Keratinocyte (primary cell): ENCODE results near the gene BRD7. TPM values are rescaled to one million over a fixed set of nuclear protein-coding genes. Genes with fewer than 3 reads are reported as not detected.

Experiments used
- DNase-seq: peaks from one replicate; pipeline ENCODE4 v3.0.0-alpha.2; 2011; ENCODE audit warnings: low read depth, missing footprints, low spot score
- FAIRE-seq: peaks from 2 replicates; lab custom pipeline; 2011; peaks lifted over from hg19 to GRCh38; lab: Jason Lieb, UNC
- H2AFZ ChIP-seq: 2 replicates; pipeline ENCODE4 v1.6.0; 2012; ENCODE audit warnings: low read length, control low read depth, inconsistent platforms; ENCODE audit not compliant: control insufficient read depth
- H3K27ac ChIP-seq: 2 replicates; pipeline ENCODE4 v1.5.1; 2011; ENCODE audit warnings: low read length; ENCODE audit not compliant: control insufficient read depth, insufficient read depth
- H3K27me3 ChIP-seq: 3 replicates; pipeline ENCODE4 v1.6.0; 2011; ENCODE audit warnings: low read length; ENCODE audit not compliant: control insufficient read depth, insufficient read depth; ENCODE audit errors: extremely low read depth
- H3K36me3 ChIP-seq, 2 experiments: 2 replicates in 1 of 2; 3 replicates in 1 of 2; pipeline ENCODE4 v1.5.1; 2011; ENCODE audit warnings: low read length in 2 of 2, mild to moderate bottlenecking in 1 of 2; ENCODE audit not compliant: control insufficient read depth in 2 of 2, insufficient read depth in 2 of 2; ENCODE audit errors: extremely low read depth in 1 of 2
- H3K4me1 ChIP-seq: 3 replicates; pipeline ENCODE4 v1.5.1; 2011; ENCODE audit warnings: low read length; ENCODE audit not compliant: control insufficient read depth, insufficient read depth; ENCODE audit errors: extremely low read depth
- H3K4me2 ChIP-seq: 3 replicates; pipeline ENCODE4 v1.6.0; 2011; ENCODE audit warnings: low read depth, low read length; ENCODE audit not compliant: control insufficient read depth, insufficient read depth; ENCODE audit errors: extremely low read depth
- H3K4me3 ChIP-seq, 3 experiments: fragments of 200-600 bp in 1 of 3; sonication (generic) in 1 of 3; 2 replicates in 2 of 3; 3 replicates in 1 of 3; pipeline ENCODE4 v1.5.1; 2011 to 2016; ENCODE audit warnings: low read length in 3 of 3, mild to moderate bottlenecking in 3 of 3, control low read depth in 2 of 3, inconsistent platforms in 1 of 3, low read depth in 1 of 3, mixed read lengths in 1 of 3, mixed run types in 1 of 3, moderate library complexity in 1 of 3; ENCODE audit not compliant: control insufficient read depth in 2 of 3, insufficient read depth in 2 of 3; ENCODE audit errors: extremely low read depth in 1 of 3
- H3K79me2 ChIP-seq: 2 replicates; pipeline ENCODE4 v1.6.0; 2012; ENCODE audit warnings: low read length; ENCODE audit not compliant: control insufficient read depth, insufficient read depth
- H3K9ac ChIP-seq: 3 replicates; pipeline ENCODE4 v1.6.0; 2011; ENCODE audit warnings: low read length; ENCODE audit not compliant: control insufficient read depth, insufficient read depth; ENCODE audit errors: extremely low read depth
- H3K9me1 ChIP-seq: 3 replicates; pipeline ENCODE4 v1.6.0; 2011; ENCODE audit warnings: low read length; ENCODE audit not compliant: control insufficient read depth, insufficient read depth; ENCODE audit errors: extremely low read depth
- H3K9me3 ChIP-seq: 2 replicates; pipeline ENCODE4 v1.5.1; 2012; ENCODE audit warnings: low read depth, low read length; ENCODE audit not compliant: control insufficient read depth
- H4K20me1 ChIP-seq: 3 replicates; pipeline ENCODE4 v1.6.0; 2011; ENCODE audit warnings: low read length; ENCODE audit not compliant: control insufficient read depth, insufficient read depth; ENCODE audit errors: extremely low read depth
- CTCF ChIP-seq, 3 experiments: IDR thresholded peaks in 1 of 3; conservative IDR thresholded peaks in 1 of 3; optimal IDR thresholded peaks in 1 of 3; 2 replicates in 2 of 3; 3 replicates in 1 of 3; pipeline versions ENCODE3 to v1.5.1; 2011; ENCODE audit warnings: low read length in 3 of 3, mild to moderate bottlenecking in 3 of 3, moderate library complexity in 2 of 3, control low read depth in 1 of 3, inconsistent platforms in 1 of 3; ENCODE audit not compliant: insufficient read depth in 2 of 3; ENCODE audit errors: extremely low read depth in 1 of 3
- EZH2 ChIP-seq: IDR thresholded peaks from one replicate; pipeline ENCODE4 v1.6.1; 2012; ENCODE audit warnings: inconsistent platforms, mild to moderate bottlenecking, low read length, moderate library complexity
- dilution Hi-C: fragments of 300-500 bp; cut with MboI; formaldehyde crosslinking; loops from one replicate; pipeline ENCODE4 v1.7.0; 2020; ENCODE audit warnings: low sequenced_read_pairs; ENCODE audit not compliant: extremely low pct_ligation_motif_present
- polyA plus RNA-seq, 5 experiments: library from polyadenylated mRNA; depleted of rRNA in 3 of 5; stranded (reverse) in 3 of 5; stranded (forward) in 1 of 5; unstranded in 1 of 5; fragments of >200 nt; gene quantifications; 1 replicate in 1 of 5; 2 replicates in 3 of 5; 3 replicates in 1 of 5; pipeline versions ENCODE4 v1.2.1 to v1.2.3, GENCODE V29; 2011 to 2012; ENCODE audit warnings: missing spikeins in 2 of 5, low read depth in 1 of 5, low replicate concordance in 1 of 5

BRD7 gene
- polyA plus RNA-seq, 1 donor (not counting 4 experiments of a cell fraction or from before 2014, with no cell fraction given): 66.6 TPM

DNA sequence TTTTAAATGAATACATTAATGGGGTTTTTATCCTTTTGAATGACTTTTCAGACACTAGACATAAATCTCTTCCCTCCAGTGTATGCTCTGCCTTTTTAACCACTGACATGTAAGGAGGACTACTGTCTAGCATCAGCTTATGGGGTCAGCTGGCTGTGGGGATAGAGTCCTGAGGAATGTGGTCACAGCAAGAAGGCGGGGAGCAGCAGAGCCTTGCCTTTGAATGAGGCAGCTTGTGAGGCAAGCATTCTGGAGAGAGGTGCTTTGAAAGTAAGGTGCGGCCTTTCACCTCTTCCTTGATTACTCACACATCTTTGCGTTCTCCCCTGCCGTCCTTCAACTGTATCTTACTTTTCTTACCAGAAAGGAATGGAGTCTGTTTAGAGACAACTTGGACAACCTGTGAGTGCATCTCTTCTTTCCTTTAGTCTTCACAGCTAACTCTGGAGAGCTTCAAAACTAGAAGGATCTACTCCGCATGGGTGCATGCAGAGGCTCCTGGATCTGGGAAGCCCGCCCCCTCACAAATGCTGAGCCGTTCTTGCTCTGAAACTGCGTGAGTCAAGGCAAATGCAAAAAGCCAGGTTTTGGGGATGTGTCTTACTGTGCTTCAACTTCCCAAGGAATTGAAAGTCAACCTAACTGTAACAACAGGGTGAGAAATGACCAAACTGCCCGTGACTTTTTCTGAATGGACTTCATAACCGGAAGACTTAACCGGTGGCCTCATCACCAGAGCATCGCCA lies 52.5 kb downstream of the BRD7 start:
- DNase-seq: no peak
- no peak overlapping the region for H2AFZ ChIP-seq
- dilution Hi-C loops: no loop called here
- no peak overlapping the region for H3K4me3 ChIP-seq
- no peaks in the 10 kb centered on the region for H3K9me3 ChIP-seq
- no peak overlapping the region for H3K9ac ChIP-seq
- TF ChIP-seq EZH2: no peak
- no peak for TF ChIP-seq CTCF (optimal IDR thresholded peaks at IDR 0.05 in 1 of 3, IDR thresholded peaks at IDR 0.05 in 1 of 3, conservative IDR thresholded peaks at IDR 0.05 in 1 of 3; ENCODE audit: extremely low read depth in 1 of 3, insufficient read depth in 2 of 3, low read length in 3 of 3)
- H3K4me2 ChIP-seq: no peak overlapping the region
- H3K4me1 ChIP-seq: no peaks in the 10 kb centered on the region
- H3K9me1 ChIP-seq: peaks cover 2% of the 10 kb centered on the region
- H3K79me2 ChIP-seq: no peaks in the 10 kb centered on the region
- peaks cover 35 to 36% of the 10 kb centered on the region in 2 experiments for H3K36me3 ChIP-seq
- no peaks in the 10 kb centered on the region for H3K27me3 ChIP-seq
- H4K20me1 ChIP-seq: no peaks in the 10 kb centered on the region
- no peak for FAIRE-seq
- no peak overlapping the region for H3K27ac ChIP-seq

GRCh38 chr16:50315346-50315997 lies 53.3 kb downstream of the BRD7 start:
- Histone ChIP-seq H3K79me2 (no peaks in the 10 kb centered on the region), H3K27me3 (no peaks in the 10 kb centered on the region), H3K9me3 (no peaks in the 10 kb centered on the region), H3K9me1 (peaks cover 2% of the 10 kb centered on the region), H4K20me1 (no peaks in the 10 kb centered on the region), H2AFZ (no peak overlapping the region), H3K4me2 (no peak overlapping the region), H3K4me3 (no peak overlapping the region), H3K27ac (no peak overlapping the region), H3K9ac (no peak overlapping the region), H3K36me3 (peaks cover 32 to 35% of the 10 kb centered on the region in 2 experiments), H3K4me1 (no peaks in the 10 kb centered on the region)
- FAIRE-seq (no peak), DNase-seq (no peak)
- TF ChIP-seq CTCF (optimal IDR thresholded peaks at IDR 0.05 in 1 of 3, IDR thresholded peaks at IDR 0.05 in 1 of 3, conservative IDR thresholded peaks at IDR 0.05 in 1 of 3; ENCODE audit: extremely low read depth in 1 of 3, insufficient read depth in 2 of 3, low read length in 3 of 3): no peak
- no peak for TF ChIP-seq EZH2
- dilution Hi-C loops: no loop called here
